ENCODE measurements around the gene USH2A.

GRCh38 chr1:215590779-215591491 lies 832.3 kb downstream of the USH2A start:
- TF ChIP-seq CTCF (IDR thresholded peaks at IDR 0.05; ENCODE audit: insufficient read depth, low read length, poor library complexity, severe bottlenecking) (no peak), EZH2phosphoT487 (conservative IDR thresholded peaks at IDR 0.05; ENCODE audit: low read length) (no peak)

Measured in SU-DHL-6 (cell line).